Nephron progenitor cell (in vitro differentiated cells): ENCODE measurements around the gene ACTR10.
A peak's percentile ranks its signal among the peaks of the same experiment; 100 is the strongest.

Experiments used
- DNase-seq: peaks from one replicate; pipeline ENCODE4 v3.0.0; 2021
- H3K27ac Mint-ChIP-seq: 2 replicates; pipeline ENCODE4 v1.8.0; 2021; ENCODE audit warnings: mild to moderate bottlenecking, moderate library complexity, mixed read lengths
- H3K27me3 Mint-ChIP-seq: 2 replicates; pipeline ENCODE4 v1.8.0; 2021; ENCODE audit warnings: mild to moderate bottlenecking, low read depth, mixed read lengths; ENCODE audit not compliant: poor library complexity
- H3K36me3 Mint-ChIP-seq: 2 replicates; pipeline ENCODE4 v1.8.0; 2021; ENCODE audit warnings: low read depth, mixed read lengths
- H3K4me1 Mint-ChIP-seq: 2 replicates; pipeline ENCODE4 v1.8.0; 2021; ENCODE audit warnings: mixed read lengths
- H3K4me3 Mint-ChIP-seq: 2 replicates; pipeline ENCODE4 v1.8.0; 2021; ENCODE audit warnings: mild to moderate bottlenecking, moderate library complexity, mixed read lengths
- H3K9me3 Mint-ChIP-seq: 2 replicates; pipeline ENCODE4 v1.8.0; 2021; ENCODE audit warnings: mild to moderate bottlenecking, moderate library complexity, mixed read lengths
- TF ChIP-seq, protein P1 (sequence below): fragments of 200-600 bp; sonication (generic); IDR thresholded peaks from 2 replicates; pipeline ENCODE4 v1.5.0; 2021; ENCODE audit warnings: antibody characterized with exemption

ACTR10 gene

DNA sequence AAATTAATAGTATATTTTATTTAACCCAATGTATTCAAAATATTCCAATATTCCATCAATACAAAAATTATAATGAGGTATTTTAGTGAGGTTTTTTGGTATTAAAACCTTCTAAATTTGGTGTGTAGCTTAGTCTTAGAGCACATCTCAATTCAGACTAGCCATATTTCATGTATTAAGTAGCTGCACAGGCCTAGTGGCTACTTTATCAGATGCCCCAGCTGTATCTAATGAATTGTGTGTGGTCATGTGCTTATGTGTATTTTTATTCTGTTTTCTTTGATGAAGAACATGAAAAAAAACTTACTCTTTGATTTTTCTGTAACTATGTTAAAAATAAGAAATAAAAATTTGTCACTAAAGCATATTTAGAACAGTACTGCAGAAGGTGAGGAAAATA, 13.2 kb downstream of the ACTR10 start:
- no peak overlapping the region for H3K4me3 Mint-ChIP-seq
- H3K4me1 Mint-ChIP-seq = no peaks in the 10 kb centered on the region
- H3K27ac Mint-ChIP-seq = no peak overlapping the region
- DNase-seq = no peak
- peaks cover 67% of the 10 kb centered on the region for H3K36me3 Mint-ChIP-seq
- TF ChIP-seq, protein P1, sequence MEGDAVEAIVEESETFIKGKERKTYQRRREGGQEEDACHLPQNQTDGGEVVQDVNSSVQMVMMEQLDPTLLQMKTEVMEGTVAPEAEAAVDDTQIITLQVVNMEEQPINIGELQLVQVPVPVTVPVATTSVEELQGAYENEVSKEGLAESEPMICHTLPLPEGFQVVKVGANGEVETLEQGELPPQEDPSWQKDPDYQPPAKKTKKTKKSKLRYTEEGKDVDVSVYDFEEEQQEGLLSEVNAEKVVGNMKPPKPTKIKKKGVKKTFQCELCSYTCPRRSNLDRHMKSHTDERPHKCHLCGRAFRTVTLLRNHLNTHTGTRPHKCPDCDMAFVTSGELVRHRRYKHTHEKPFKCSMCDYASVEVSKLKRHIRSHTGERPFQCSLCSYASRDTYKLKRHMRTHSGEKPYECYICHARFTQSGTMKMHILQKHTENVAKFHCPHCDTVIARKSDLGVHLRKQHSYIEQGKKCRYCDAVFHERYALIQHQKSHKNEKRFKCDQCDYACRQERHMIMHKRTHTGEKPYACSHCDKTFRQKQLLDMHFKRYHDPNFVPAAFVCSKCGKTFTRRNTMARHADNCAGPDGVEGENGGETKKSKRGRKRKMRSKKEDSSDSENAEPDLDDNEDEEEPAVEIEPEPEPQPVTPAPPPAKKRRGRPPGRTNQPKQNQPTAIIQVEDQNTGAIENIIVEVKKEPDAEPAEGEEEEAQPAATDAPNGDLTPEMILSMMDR = no peak
- peaks cover 4% of the 10 kb centered on the region for H3K9me3 Mint-ChIP-seq
- no peaks in the 10 kb centered on the region for H3K27me3 Mint-ChIP-seq

DNA sequence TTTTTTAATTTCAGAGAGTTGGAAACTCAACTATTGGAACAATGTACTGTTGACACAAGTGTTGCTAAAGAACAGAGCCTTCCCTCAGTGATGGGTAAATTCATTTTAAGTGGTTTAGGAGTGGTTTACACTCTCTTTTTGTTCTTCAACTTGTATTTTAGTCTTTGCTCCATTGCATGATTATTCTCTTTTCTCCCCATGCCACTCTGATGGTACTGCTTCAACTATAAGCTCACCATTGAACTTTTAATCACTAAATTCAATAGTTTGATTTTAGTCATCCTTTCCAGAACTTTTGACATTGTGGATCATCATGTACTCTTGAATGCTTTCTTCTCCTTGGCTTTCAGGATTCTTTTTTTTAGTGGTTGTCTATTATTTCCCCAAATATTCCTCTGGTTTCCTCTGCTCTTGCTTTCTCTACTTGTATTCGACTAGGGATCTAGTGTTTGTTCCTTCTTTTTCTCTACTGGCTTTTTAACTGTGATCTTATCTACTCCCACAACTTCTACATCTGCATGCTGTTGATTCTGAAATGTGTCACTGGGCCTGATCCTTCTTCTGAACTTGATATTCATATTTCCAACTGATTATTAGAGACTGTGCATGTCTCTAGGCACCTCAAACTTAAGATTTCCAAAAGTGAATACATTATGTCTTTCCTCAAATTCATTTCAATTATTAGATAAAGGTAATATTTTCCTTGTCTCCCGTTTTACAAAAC, 15.4 kb downstream of the ACTR10 start:
- TF ChIP-seq, protein P1 = no peak

DNA sequence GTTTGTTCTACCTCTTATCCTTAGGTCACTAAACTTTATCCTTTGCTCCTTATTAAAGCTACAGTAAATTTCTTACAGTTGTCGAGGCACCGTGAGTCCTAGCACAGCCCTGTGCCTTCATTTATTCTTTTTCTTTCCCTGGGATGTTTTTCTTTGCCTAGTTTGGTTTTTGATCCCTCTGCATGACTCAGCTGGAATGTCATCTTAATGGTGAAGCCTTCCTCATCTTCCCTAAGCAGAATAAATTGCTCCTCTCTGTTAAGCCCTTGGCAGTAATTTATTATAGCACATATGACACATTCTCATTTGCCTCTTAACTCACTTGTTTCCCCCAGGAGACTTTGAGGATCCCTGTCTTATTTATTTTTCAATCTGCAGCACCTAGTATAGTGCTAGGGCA, 16.6 kb downstream of the ACTR10 start:
- peaks cover 55% of the 10 kb centered on the region for H3K36me3 Mint-ChIP-seq
- peaks cover 4% of the 10 kb centered on the region for H3K9me3 Mint-ChIP-seq
- no peaks in the 10 kb centered on the region for H3K4me1 Mint-ChIP-seq
- H3K27me3 Mint-ChIP-seq = no peaks in the 10 kb centered on the region
- TF ChIP-seq, protein P1 = no peak
- no peak for DNase-seq
- no peak overlapping the region for H3K4me3 Mint-ChIP-seq
- peak overlapping the region; percentile 52 for H3K27ac Mint-ChIP-seq

More for the DNA sequence above, 15.4 kb downstream of the ACTR10 start:
- Mint-ChIP-seq H3K4me1 (no peaks in the 10 kb centered on the region), H3K27me3 (no peaks in the 10 kb centered on the region), H3K36me3 (peaks cover 56% of the 10 kb centered on the region), H3K9me3 (peaks cover 4% of the 10 kb centered on the region), H3K27ac (peak overlapping the region; percentile 1), H3K4me3 (no peak overlapping the region)
- DNase-seq = no peak

DNA sequence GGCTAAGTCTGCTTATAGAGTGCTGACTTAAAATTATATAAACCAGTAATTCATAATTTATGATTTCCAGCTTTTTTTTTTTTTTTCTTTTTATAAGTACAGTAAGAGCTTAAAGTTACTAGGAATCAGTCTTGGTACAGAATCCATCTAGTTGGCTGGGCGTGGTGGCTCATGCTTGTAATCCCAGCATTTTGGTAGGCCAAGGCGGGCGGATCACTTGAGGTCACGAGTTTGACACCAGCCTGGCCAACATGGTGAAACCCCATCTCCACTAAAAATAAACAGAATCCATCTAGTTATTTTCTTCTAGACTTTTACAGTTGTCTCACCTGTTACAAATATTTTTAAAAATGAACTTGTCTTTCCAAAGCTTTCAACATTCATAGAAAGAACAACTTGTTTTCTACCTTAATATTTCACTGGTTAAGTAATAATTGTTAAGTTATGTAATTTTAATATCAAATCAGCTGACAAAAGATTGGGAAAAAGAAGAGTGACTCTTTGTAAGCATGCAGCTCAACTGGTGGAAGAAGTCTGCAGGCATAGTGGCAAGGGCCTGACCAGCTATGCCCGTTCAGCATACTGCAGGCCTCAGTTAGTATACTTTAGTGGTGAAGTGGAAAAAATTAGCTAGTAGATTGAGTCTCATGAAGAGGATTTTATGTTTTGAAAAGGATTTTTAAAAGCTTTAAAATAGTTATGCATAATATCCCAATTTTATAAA, 27.3 kb downstream of the ACTR10 start:
- DNase-seq = no peak
- Mint-ChIP-seq H3K36me3 (peaks cover 31% of the 10 kb centered on the region), H3K9me3 (no peaks in the 10 kb centered on the region), H3K27me3 (no peaks in the 10 kb centered on the region), H3K4me1 (no peaks in the 10 kb centered on the region), H3K4me3 (no peak overlapping the region), H3K27ac (no peak overlapping the region)
- TF ChIP-seq, protein P1 = no peak

DNA sequence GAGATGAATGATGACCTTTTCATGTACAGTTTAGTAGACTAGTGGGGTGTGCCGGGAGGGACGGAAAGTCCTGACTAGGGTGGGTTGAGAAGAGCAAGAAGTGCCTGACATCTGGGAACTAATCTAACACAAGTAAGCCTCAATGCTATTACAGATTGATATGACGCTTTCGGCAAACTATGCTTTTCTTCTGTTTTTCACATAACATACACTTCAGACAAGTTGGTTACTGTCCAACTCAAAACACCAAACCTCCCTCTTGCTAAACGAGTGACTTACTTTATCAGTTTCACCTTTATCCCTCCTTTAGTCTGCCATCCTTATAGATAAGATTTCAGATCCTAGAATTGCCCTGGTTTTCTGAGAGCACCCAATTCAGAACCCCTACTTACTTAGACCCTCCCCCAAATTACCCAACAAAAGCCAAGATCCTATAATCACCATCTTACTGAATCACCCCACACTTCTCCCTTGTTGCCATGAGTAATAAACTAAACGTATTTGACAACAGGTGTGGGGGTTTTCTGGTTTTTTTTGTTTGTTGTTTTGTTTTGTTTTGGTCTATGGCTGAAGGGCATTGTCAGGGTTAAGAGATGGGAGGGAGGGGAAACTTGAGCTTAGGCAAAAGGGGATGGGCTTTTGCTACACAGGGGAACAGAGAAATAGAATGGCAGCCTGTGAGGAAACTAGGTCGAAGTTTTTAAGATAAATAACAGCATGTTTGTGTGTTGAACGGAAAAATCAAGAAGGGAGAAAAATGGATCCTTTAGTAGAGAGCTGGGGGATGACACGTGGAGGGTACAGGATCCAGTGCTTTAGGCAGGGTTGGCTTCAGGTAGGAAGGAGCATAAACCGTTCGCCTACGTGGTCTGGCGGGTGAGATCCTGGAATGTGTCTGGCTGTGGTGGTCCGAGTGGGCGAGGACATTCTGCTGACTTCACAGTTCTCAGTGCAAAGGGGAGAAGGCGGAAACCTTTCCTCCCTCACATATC, 38.6 kb downstream of the ACTR10 start:
- TF ChIP-seq, protein P1 = no peak
- no peak overlapping the region for H3K27ac Mint-ChIP-seq
- H3K27me3 Mint-ChIP-seq = peaks cover 4% of the 10 kb centered on the region
- DNase-seq = peak; percentile 8
- no peak overlapping the region for H3K4me3 Mint-ChIP-seq
- H3K4me1 Mint-ChIP-seq = peaks cover 12% of the 10 kb centered on the region
- no peaks in the 10 kb centered on the region for H3K9me3 Mint-ChIP-seq
- H3K36me3 Mint-ChIP-seq = peaks cover 5% of the 10 kb centered on the region
